H1 (cell line): ENCODE measurements around the gene CPSF4L. TPM values are rescaled to one million over a fixed set of nuclear protein-coding genes. Genes with fewer than 3 reads are reported as not detected.

Source experiments
- CTCF ChIA-PET: fragments of 300-600 bp; sonication (Branson Sonifier 250); formaldehyde crosslinking; loops from one replicate; lab custom pipeline; 2021; ENCODE audit not compliant: partially characterized antibody; lab: Charles Lee
- POLR2A ChIA-PET: fragments of 300-600 bp; sonication (Branson Sonifier 250); formaldehyde crosslinking; loops from one replicate; lab custom pipeline; 2021; ENCODE audit warnings: inconsistent platforms; ENCODE audit not compliant: partially characterized antibody; lab: Charles Lee
- DNase-seq, 2 experiments: peaks; one replicate each; pipeline versions ENCODE4 v3.0.0 to v3.0.0-alpha.2; 2010 to 2022; ENCODE audit warnings: low spot score in 2 of 2, low read depth in 1 of 2, mixed read lengths in 1 of 2
- FAIRE-seq: peaks from 2 replicates; lab custom pipeline; 2011; peaks lifted over from hg19 to GRCh38; lab: Jason Lieb, UNC
- H2AFZ ChIP-seq: 2 replicates; pipeline ENCODE4 v1.8.1; 2012; ENCODE audit warnings: low read length, inconsistent platforms
- H2AK5ac ChIP-seq: 2 replicates; pipeline ENCODE4 v1.6.1; 2013; ENCODE audit warnings: low read depth, low read length
- H2BK120ac ChIP-seq: replicated peaks from 2 replicates; pipeline ENCODE3; 2013; ENCODE audit warnings: low read depth, low read length, inconsistent platforms
- H2BK12ac ChIP-seq: 2 replicates; pipeline ENCODE4 v1.6.1; 2013; ENCODE audit warnings: low read depth, low read length
- H2BK15ac ChIP-seq: 2 replicates; pipeline ENCODE4 v1.6.1; 2013; ENCODE audit warnings: low read length
- H2BK20ac ChIP-seq: 2 replicates; pipeline ENCODE4 v1.6.1; 2013; ENCODE audit warnings: low read length
- H2BK5ac ChIP-seq: 2 replicates; pipeline ENCODE4 v1.6.1; 2013; ENCODE audit warnings: low read depth, low read length
- H3K14ac ChIP-seq: 2 replicates; pipeline ENCODE4 v1.6.1; 2013; ENCODE audit warnings: inconsistent platforms; ENCODE audit not compliant: insufficient read length
- H3K18ac ChIP-seq: 2 replicates; pipeline ENCODE4 v1.6.1; 2013; ENCODE audit warnings: low read length; ENCODE audit errors: extremely low read depth
- H3K23ac ChIP-seq: 2 replicates; pipeline ENCODE4 v1.6.1; 2013; ENCODE audit warnings: inconsistent platforms; ENCODE audit not compliant: insufficient read length
- H3K23me2 ChIP-seq: 2 replicates; pipeline ENCODE4 v1.6.1; 2013; ENCODE audit warnings: low read depth, low read length
- H3K27ac ChIP-seq: 2 replicates; pipeline ENCODE4 v1.6.1; 2011; ENCODE audit warnings: low read depth, low read length, inconsistent platforms
- H3K27me3 ChIP-seq, 4 experiments: replicated peaks in 1 of 4; 1 replicate in 1 of 4; 2 replicates in 3 of 4; pipeline versions ENCODE4 v1.6.1 to v1.8.1; 2011 to 2013; ENCODE audit warnings: low read length in 3 of 4, mild to moderate bottlenecking in 3 of 4, inconsistent platforms in 2 of 4, mixed read lengths in 2 of 4, moderate library complexity in 1 of 4; ENCODE audit not compliant: control insufficient read depth in 3 of 4, insufficient read depth in 3 of 4; ENCODE audit errors: extremely low read depth in 1 of 4
- H3K36me3 ChIP-seq, 4 experiments: 2 replicates each; pipeline versions ENCODE4 v1.6.1 to v1.8.1; 2011 to 2013; ENCODE audit warnings: mild to moderate bottlenecking in 4 of 4, low read length in 3 of 4, moderate library complexity in 2 of 4, control low read depth in 1 of 4, inconsistent platforms in 1 of 4; ENCODE audit not compliant: insufficient read depth in 4 of 4, control insufficient read depth in 2 of 4
- H3K4ac ChIP-seq: replicated peaks from 2 replicates; pipeline ENCODE3; 2013; ENCODE audit warnings: low read length, low read depth, mixed read lengths, inconsistent platforms; ENCODE audit not compliant: insufficient read length
- H3K4me1 ChIP-seq, 4 experiments: replicated peaks in 1 of 4; 1 replicate in 1 of 4; 2 replicates in 3 of 4; pipeline versions ENCODE4 v1.6.1 to v1.8.1; 2011 to 2013; ENCODE audit warnings: low read length in 3 of 4, inconsistent platforms in 2 of 4, mixed read lengths in 1 of 4; ENCODE audit not compliant: insufficient read depth in 4 of 4, control insufficient read depth in 3 of 4
- H3K4me2 ChIP-seq, 2 experiments: 2 replicates each; pipeline versions ENCODE4 v1.6.1 to v1.8.1; 2011 to 2013; ENCODE audit warnings: low read depth in 2 of 2, low read length in 2 of 2, control low read depth in 1 of 2, inconsistent platforms in 1 of 2, mild to moderate bottlenecking in 1 of 2; ENCODE audit not compliant: insufficient read depth in 1 of 2
- H3K4me3 ChIP-seq, 4 experiments: fragments of 200-600, 300-600 bp in 1 of 4; sonication (generic), shearing (Covaris generic), sonication (Bioruptor Twin) in 1 of 4; 2 replicates each; pipeline versions ENCODE4 v1.5.1 to v1.8.1; 2011 to 2016; ENCODE audit warnings: low read length in 4 of 4, low read depth in 3 of 4, control low read depth in 2 of 4, inconsistent platforms in 2 of 4, mild to moderate bottlenecking in 2 of 4, mixed read lengths in 1 of 4, moderate library complexity in 1 of 4; ENCODE audit not compliant: insufficient read depth in 2 of 4; ENCODE audit errors: extremely low read depth in 1 of 4
- H3K56ac ChIP-seq: replicated peaks from 2 replicates; pipeline ENCODE3; 2013; ENCODE audit warnings: low read depth, mild to moderate bottlenecking, mixed read lengths, low read length, inconsistent platforms; ENCODE audit not compliant: insufficient read length
- H3K79me1 ChIP-seq: 2 replicates; pipeline ENCODE4 v1.6.1; 2013; ENCODE audit warnings: low read depth, low read length, control low read depth
- H3K79me2 ChIP-seq, 2 experiments: 2 replicates each; pipeline versions ENCODE4 v1.6.1 to v1.8.1; 2012 to 2013; ENCODE audit warnings: low read length in 2 of 2, mild to moderate bottlenecking in 2 of 2, inconsistent platforms in 1 of 2; ENCODE audit not compliant: insufficient read depth in 2 of 2, control insufficient read depth in 1 of 2
- H3K9ac ChIP-seq, 4 experiments: replicated peaks in 1 of 4; 1 replicate in 1 of 4; 2 replicates in 3 of 4; pipeline versions ENCODE4 v1.6.1 to v1.8.1; 2011 to 2013; ENCODE audit warnings: low read depth in 3 of 4, low read length in 3 of 4, control low read depth in 2 of 4, mild to moderate bottlenecking in 2 of 4, moderate library complexity in 2 of 4, inconsistent platforms in 1 of 4; ENCODE audit errors: extremely low read depth in 1 of 4
- H3K9me3 ChIP-seq, 2 experiments: 2 replicates each; pipeline versions ENCODE4 v1.6.1 to v1.8.1; 2012 to 2013; ENCODE audit warnings: mild to moderate bottlenecking in 2 of 2, moderate library complexity in 2 of 2, control low read depth in 1 of 2, inconsistent platforms in 1 of 2, low read depth in 1 of 2, low read length in 1 of 2, mixed read lengths in 1 of 2; ENCODE audit not compliant: insufficient read depth in 2 of 2
- H4K20me1 ChIP-seq, 2 experiments: replicated peaks in 1 of 2; 2 replicates each; pipeline versions ENCODE3 to v1.8.1; 2011 to 2013; ENCODE audit warnings: inconsistent platforms in 2 of 2, low read length in 2 of 2, mild to moderate bottlenecking in 1 of 2; ENCODE audit not compliant: insufficient read depth in 2 of 2, control insufficient read depth in 1 of 2
- H4K5ac ChIP-seq: 2 replicates; pipeline ENCODE4 v1.6.1; 2013; ENCODE audit warnings: low read length, low read depth, mixed read lengths, inconsistent platforms; ENCODE audit not compliant: insufficient read length
- H4K8ac ChIP-seq: 2 replicates; pipeline ENCODE4 v1.8.0; 2013; ENCODE audit warnings: mild to moderate bottlenecking, moderate library complexity, low read length, inconsistent platforms; ENCODE audit not compliant: insufficient read depth; ENCODE audit errors: extremely low read depth
- H4K91ac ChIP-seq: replicated peaks from 2 replicates; pipeline ENCODE3; 2013; ENCODE audit warnings: low read length, mixed read lengths, inconsistent platforms; ENCODE audit not compliant: insufficient read length
- BCL11A ChIP-seq, 2 experiments: IDR thresholded peaks; one replicate each; pipeline ENCODE4 v1.6.1; 2011; ENCODE audit warnings: low read depth in 2 of 2, low read length in 2 of 2, mild to moderate bottlenecking in 2 of 2
- CBX8 ChIP-seq: fragments of 300-800, 300-1000 bp; sonication (generic); IDR thresholded peaks from 2 replicates; pipeline ENCODE4 v1.7.1; 2016; ENCODE audit warnings: low read depth, low read length, borderline replicate concordance
- EZH2 ChIP-seq: fragments of 200-600 bp; sonication (generic); IDR thresholded peaks from 2 replicates; pipeline ENCODE4 v1.7.1; 2012; ENCODE audit warnings: low read depth, mild to moderate bottlenecking, moderate library complexity, low read length, inconsistent platforms; ENCODE audit not compliant: severe bottlenecking
- GABPA ChIP-seq: IDR thresholded peaks from 2 replicates; pipeline ENCODE4 v1.6.1; 2011; ENCODE audit warnings: mild to moderate bottlenecking, low read length, moderate library complexity, borderline replicate concordance; ENCODE audit not compliant: insufficient read depth
- NANOG ChIP-seq: IDR thresholded peaks from 2 replicates; pipeline ENCODE4 v1.6.1; 2011; ENCODE audit warnings: low read length, low read depth, mild to moderate bottlenecking, inconsistent platforms; ENCODE audit not compliant: insufficient read depth, poor library complexity, severe bottlenecking
- POU5F1 ChIP-seq: IDR thresholded peaks from 2 replicates; pipeline ENCODE4 v1.6.1; 2011; ENCODE audit warnings: low read depth, mild to moderate bottlenecking, low read length, moderate library complexity
- RAD21 ChIP-seq, 2 experiments: IDR thresholded peaks in 1 of 2; conservative IDR thresholded peaks in 1 of 2; 2 replicates each; pipeline ENCODE4 v1.6.1; 2011; ENCODE audit warnings: low read depth in 2 of 2, low read length in 2 of 2, improper control_type of control experiment in 1 of 2, inconsistent platforms in 1 of 2, mild to moderate bottlenecking in 1 of 2, moderate library complexity in 1 of 2
- TAF1 ChIP-seq: IDR thresholded peaks from 2 replicates; pipeline ENCODE4 v1.6.1; 2011; ENCODE audit warnings: mild to moderate bottlenecking, low read depth, low read length
- WGBS, 2 experiments: shearing (Covaris generic) in 1 of 2; methylation state at CpG; one replicate each; pipeline versions ENCODE4 v1.1.6 to v1.1.7; 2013 to 2015; ENCODE audit warnings: low lambda C conversion rate in 2 of 2, mixed read lengths in 2 of 2, inconsistent platforms in 1 of 2, low coverage in 1 of 2, missing lambda C conversion rate in 1 of 2; ENCODE audit not compliant: insufficient replicate concordance in 2 of 2, insufficient coverage in 1 of 2, insufficient read length in 1 of 2; ENCODE audit errors: extremely low coverage in 1 of 2, missing lambda C conversion rate in 1 of 2; 5-methylcytosine and 5-hydroxymethylcytosine counted together
- polyA plus RNA-seq, 7 experiments: library from polyadenylated mRNA; depleted of rRNA in 3 of 7; stranded (reverse) in 5 of 7; unstranded in 2 of 7; fragments of >200 nt in 5 of 7; fragments of 200-250 nt in 2 of 7; gene quantifications; 1 replicate in 5 of 7; 2 replicates in 1 of 7; 4 replicates in 1 of 7; pipeline versions ENCODE4 v1.2.1 to v1.2.3, GENCODE V29; 2011 to 2013; ENCODE audit warnings: missing spikeins in 2 of 7, mixed read lengths in 2 of 7
- total RNA-seq: library from RNA; stranded (reverse); fragmentation: NEBNext Ultra II Directional; extraction: Animal tissue kit (Norgen Biotek cat#: 25700); gene quantifications from 2 replicates; pipeline ENCODE4 v1.2.1, GENCODE V29; 2021
- TF ChIP-seq, protein P1 (sequence below): IDR thresholded peaks from 2 replicates; pipeline ENCODE4 v1.6.1; 2012; ENCODE audit warnings: inconsistent platforms
- TF ChIP-seq, protein P2 (sequence below), 3 experiments: IDR thresholded peaks; 1 replicate in 2 of 3; 2 replicates in 1 of 3; pipeline versions ENCODE4 v1.5.1 to v1.6.1; 2011; ENCODE audit warnings: low read length in 3 of 3, mild to moderate bottlenecking in 3 of 3, inconsistent platforms in 2 of 3, low read depth in 1 of 3, moderate library complexity in 1 of 3; ENCODE audit not compliant: insufficient read depth in 1 of 3; ENCODE audit errors: control extremely low read depth in 1 of 3

Gene CPSF4L
- total and polyA plus RNA-seq, 2 of the 8 experiments (the other 6 are each of a cell fraction or from before 2014, with no cell fraction given): not detected

- POLR2A ChIA-PET: no interaction called here
- 92% methylated on average over 11 of the region's 11 CpGs; no CpG with 5 or more reads in 1 of the 2 experiments for WGBS, 2 experiments
- H3K79me2 ChIP-seq: peaks cover 0 to 5% of the 10 kb centered on the region in 2 experiments; a peak in 1 of 4 replicates
- H3K36me3 ChIP-seq: no peaks in the 10 kb centered on the region
- no peak overlapping the region for H2BK20ac ChIP-seq
- CTCF ChIA-PET: interaction anchor here (1.2 kb wide), 1 partner anchor 21 kb away, joined by 3 read pairs; no protein-coding TSS in a partner anchor
- H2BK5ac ChIP-seq: no peak overlapping the region
- no peak overlapping the region for H3K9ac ChIP-seq
- no peaks in the 10 kb centered on the region; the same call in 1 of the 2 replicates for H3K23me2 ChIP-seq
- no peak overlapping the region for H3K4me2 ChIP-seq
- no peaks in the 10 kb centered on the region for H3K27me3 ChIP-seq
- no peak overlapping the region for H3K18ac ChIP-seq
- no peak overlapping the region for H3K14ac ChIP-seq
- no peak overlapping the region for H2BK15ac ChIP-seq
- peaks cover 0 to 5% (median 0%) of the 10 kb centered on the region in 4 experiments; a peak in 1 of 7 replicates for H3K4me1 ChIP-seq
- DNase-seq (no peak), FAIRE-seq (no peak)
- no peaks in the 10 kb centered on the region for H3K9me3 ChIP-seq
- H4K5ac ChIP-seq: no peak overlapping the region
- H3K56ac ChIP-seq: no peak overlapping the region
- peaks cover 8% of the 10 kb centered on the region for H3K79me1 ChIP-seq
- no peak overlapping the region for H3K4me3 ChIP-seq
- no peak overlapping the region; the same call in 1 of the 2 replicates for H3K27ac ChIP-seq
- no peak overlapping the region for H2BK120ac ChIP-seq
- H3K23ac ChIP-seq: no peak overlapping the region
- no peak overlapping the region for H2BK12ac ChIP-seq
- H3K4ac ChIP-seq: no peak overlapping the region
- no peak overlapping the region for H2AFZ ChIP-seq
- H4K91ac ChIP-seq: no peak overlapping the region
- H4K20me1 ChIP-seq: peaks cover 4% of the 10 kb centered on the region in 2 experiments
- no peak overlapping the region for H4K8ac ChIP-seq
- no peak overlapping the region for H2AK5ac ChIP-seq
- TF ChIP-seq TAF1 (no peak), POU5F1 (no peak), RAD21 (IDR thresholded peaks at IDR 0.05 in 1 of 2, conservative IDR thresholded peaks at IDR 0.05 in 1 of 2; ENCODE audit: low read depth in 2 of 2, low read length in 2 of 2) (no peak), BCL11A (IDR thresholded peaks at IDR 0.05; ENCODE audit: low read depth in 2 of 2, low read length in 2 of 2) (no peak), NANOG (no peak), EZH2 (no peak), CBX8 (no peak), GABPA (no peak)
- TF ChIP-seq, protein P1, sequence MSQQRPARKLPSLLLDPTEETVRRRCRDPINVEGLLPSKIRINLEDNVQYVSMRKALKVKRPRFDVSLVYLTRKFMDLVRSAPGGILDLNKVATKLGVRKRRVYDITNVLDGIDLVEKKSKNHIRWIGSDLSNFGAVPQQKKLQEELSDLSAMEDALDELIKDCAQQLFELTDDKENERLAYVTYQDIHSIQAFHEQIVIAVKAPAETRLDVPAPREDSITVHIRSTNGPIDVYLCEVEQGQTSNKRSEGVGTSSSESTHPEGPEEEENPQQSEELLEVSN: no peak
- TF ChIP-seq, protein P2, sequence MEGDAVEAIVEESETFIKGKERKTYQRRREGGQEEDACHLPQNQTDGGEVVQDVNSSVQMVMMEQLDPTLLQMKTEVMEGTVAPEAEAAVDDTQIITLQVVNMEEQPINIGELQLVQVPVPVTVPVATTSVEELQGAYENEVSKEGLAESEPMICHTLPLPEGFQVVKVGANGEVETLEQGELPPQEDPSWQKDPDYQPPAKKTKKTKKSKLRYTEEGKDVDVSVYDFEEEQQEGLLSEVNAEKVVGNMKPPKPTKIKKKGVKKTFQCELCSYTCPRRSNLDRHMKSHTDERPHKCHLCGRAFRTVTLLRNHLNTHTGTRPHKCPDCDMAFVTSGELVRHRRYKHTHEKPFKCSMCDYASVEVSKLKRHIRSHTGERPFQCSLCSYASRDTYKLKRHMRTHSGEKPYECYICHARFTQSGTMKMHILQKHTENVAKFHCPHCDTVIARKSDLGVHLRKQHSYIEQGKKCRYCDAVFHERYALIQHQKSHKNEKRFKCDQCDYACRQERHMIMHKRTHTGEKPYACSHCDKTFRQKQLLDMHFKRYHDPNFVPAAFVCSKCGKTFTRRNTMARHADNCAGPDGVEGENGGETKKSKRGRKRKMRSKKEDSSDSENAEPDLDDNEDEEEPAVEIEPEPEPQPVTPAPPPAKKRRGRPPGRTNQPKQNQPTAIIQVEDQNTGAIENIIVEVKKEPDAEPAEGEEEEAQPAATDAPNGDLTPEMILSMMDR (IDR thresholded peaks at IDR 0.05; ENCODE audit: control extremely low read depth in 1 of 3, insufficient read depth in 1 of 3, low read depth in 1 of 3, low read length in 3 of 3): no peak
Observed at GRCh38 chr17:73293031-73293430, 31.4 kb upstream of the CPSF4L start.
